Panc1 (cell line): ENCODE data around the gene SCNN1B. TPM values are rescaled to one million over a fixed set of nuclear protein-coding genes. Genes with fewer than 3 reads are reported as not detected.

Experiments
- ATAC-seq: fragments of 200-7000 bp; cut with Tn5 transposase; 2 replicates; pipeline ENCODE4 v1.9.1; 2020; ENCODE audit warnings: mild to moderate bottlenecking, moderate library complexity
- BruUV-seq: library from RNA; stranded (reverse); fragments of 400-500 nt; replicated peaks from 2 replicates; lab custom pipeline; 2021; lab: Mats Ljungman, UMichigan
- CTCF ChIA-PET: fragments of 300-600 bp; sonication (Branson Sonifier 250); formaldehyde crosslinking; loops from one replicate; lab custom pipeline; 2022; ENCODE audit warnings: antibody characterized with exemption; lab: Charles Lee
- POLR2A ChIA-PET: fragments of 300-600 bp; sonication (Branson Sonifier 250); formaldehyde crosslinking; loops from one replicate; lab custom pipeline; 2022; ENCODE audit warnings: antibody characterized with exemption; lab: Charles Lee
- DNase-seq: peaks from one replicate; pipeline ENCODE4 v3.0.0-alpha.2; 2010; ENCODE audit warnings: low read depth, low spot score
- H3K27ac ChIP-seq: 2 replicates; pipeline ENCODE4 v1.5.1; 2011; ENCODE audit warnings: mild to moderate bottlenecking, low read length, inconsistent platforms
- H3K27me3 ChIP-seq: fragments of 200-500 bp; sonication (Bioruptor generic); 2 replicates; pipeline ENCODE4 v1.6.0; 2014; ENCODE audit warnings: low read length, inconsistent platforms; ENCODE audit not compliant: control insufficient read depth, insufficient read depth
- H3K36me3 ChIP-seq: fragments of 200-500 bp; sonication (Bioruptor generic); 2 replicates; pipeline ENCODE4 v1.5.1; 2014; ENCODE audit warnings: inconsistent platforms, mild to moderate bottlenecking, low read length, moderate library complexity; ENCODE audit not compliant: control insufficient read depth, insufficient read depth
- H3K4me1 ChIP-seq: 2 replicates; pipeline ENCODE4 v1.5.1; 2011; ENCODE audit warnings: inconsistent platforms, mild to moderate bottlenecking, low read length, moderate library complexity; ENCODE audit not compliant: control insufficient read depth, insufficient read depth
- H3K4me3 ChIP-seq, 2 experiments: 2 replicates each; pipeline ENCODE4 v1.5.1; 2011 to 2012; ENCODE audit warnings: low read depth in 2 of 2, low read length in 2 of 2, mild to moderate bottlenecking in 2 of 2, inconsistent platforms in 1 of 2, moderate library complexity in 1 of 2
- H3K9me3 ChIP-seq: fragments of 200-500 bp; sonication (Bioruptor generic); 2 replicates; pipeline ENCODE4 v1.5.1; 2014; ENCODE audit warnings: low read depth, mild to moderate bottlenecking, inconsistent platforms, low read length, moderate library complexity; ENCODE audit not compliant: control insufficient read depth, insufficient read depth
- CTCF ChIP-seq: fragments of 450-650 bp; IDR thresholded peaks from 2 replicates; pipeline ENCODE4 v1.5.1; 2017; ENCODE audit warnings: mild to moderate bottlenecking
- POLR2AphosphoS5 ChIP-seq: IDR thresholded peaks from 2 replicates; pipeline ENCODE4 v1.6.1; 2012; ENCODE audit warnings: mild to moderate bottlenecking, low read depth, low read length, moderate library complexity
- REST ChIP-seq, 2 experiments: IDR thresholded peaks; 2 replicates each; pipeline ENCODE4 v1.6.1; 2011 to 2012; ENCODE audit warnings: low read depth in 2 of 2, control low read depth in 1 of 2, low read length in 1 of 2, mild to moderate bottlenecking in 1 of 2, moderate library complexity in 1 of 2; ENCODE audit not compliant: insufficient read depth in 1 of 2
- SIN3A ChIP-seq: IDR thresholded peaks from 2 replicates; pipeline ENCODE4 v1.6.1; 2012; ENCODE audit warnings: low read depth, mild to moderate bottlenecking, low read length, moderate library complexity, borderline replicate concordance; ENCODE audit not compliant: insufficient read depth
- TCF7L2 ChIP-seq: IDR thresholded peaks from 2 replicates; pipeline ENCODE4 v1.6.1; 2011; ENCODE audit warnings: mild to moderate bottlenecking, low read depth, low read length, inconsistent platforms
- in situ Hi-C: cut with HindIII; loops from 2 replicates; pipeline ENCODE4 v1.10.0; 2016; ENCODE audit warnings: low sequenced_read_pairs, low pct_unique_long_range_greater_than_20kb
- intact Hi-C: fragments of 100-400 bp; cut with micrococcal nuclease; formaldehyde crosslinking; loops from one replicate; pipeline ENCODE4 v1.10.0; 2022; ENCODE audit not compliant: unreplicated experiment
- total RNA-seq: library from RNA; stranded (reverse); gene quantifications from one replicate; pipeline ENCODE4 v1.2.1, GENCODE V29; 2021; ENCODE audit not compliant: unreplicated experiment

The SCNN1B gene
- total RNA-seq, 1 experiment from 2014 or later: 10.7 TPM

- POLR2A ChIA-PET: interaction anchor here (0.6 kb wide), 2 partner anchors 26 to 249 kb away, joined by 3 to 6 read pairs; no protein-coding TSS in a partner anchor
- Histone ChIP-seq H3K36me3 (no peaks in the 10 kb centered on the region), H3K9me3 (no peaks in the 10 kb centered on the region), H3K4me1 (peaks cover 3% of the 10 kb centered on the region; the same call in 1 of the 2 replicates), H3K27me3 (no peaks in the 10 kb centered on the region), H3K4me3 (no peak overlapping the region), H3K27ac (no peak overlapping the region)
- CTCF ChIA-PET: interaction anchor here (0.6 kb wide), 1 partner anchor 151 kb away, joined by 3 read pairs; no protein-coding TSS in a partner anchor
- no TSS peak for BruUV-seq
- ATAC-seq: no peak
- intact Hi-C loops: no loop called here
- in situ Hi-C loops: no loop called here
- TF ChIP-seq REST (IDR thresholded peaks at IDR 0.05; ENCODE audit: insufficient read depth in 1 of 2, low read depth in 2 of 2, low read length in 1 of 2): no peak
- no peak for TF ChIP-seq CTCF
- TF ChIP-seq SIN3A: no peak
- no peak for TF ChIP-seq TCF7L2
- TF ChIP-seq POLR2AphosphoS5: no peak
- no peak for DNase-seq
Measured at GRCh38 chr16:23355106-23355670, 53.1 kb downstream of the SCNN1B start.

GRCh38 chr16:23356941-23357340 lies 54.8 kb downstream of the SCNN1B start:
- ATAC-seq: no peak

More at GRCh38 chr16:23356941-23357340, 54.8 kb downstream of the SCNN1B start:
- in situ Hi-C loops (no loop called here), intact Hi-C loops (no loop called here)
- Histone ChIP-seq H3K4me3 (no peak overlapping the region), H3K27me3 (no peaks in the 10 kb centered on the region), H3K36me3 (no peaks in the 10 kb centered on the region), H3K9me3 (no peaks in the 10 kb centered on the region), H3K27ac (no peak overlapping the region), H3K4me1 (peaks cover 6% of the 10 kb centered on the region)
- CTCF ChIA-PET: no interaction called here
- TF ChIP-seq CTCF (no peak), TCF7L2 (no peak), POLR2AphosphoS5 (no peak), SIN3A (no peak), REST (IDR thresholded peaks at IDR 0.05; ENCODE audit: insufficient read depth in 1 of 2, low read depth in 2 of 2, low read length in 1 of 2) (no peak)
- POLR2A ChIA-PET: no interaction called here
- no peak for DNase-seq
- no TSS peak for BruUV-seq
